ENCODE data around the gene PRAC2. TPM values are rescaled to one million over a fixed set of nuclear protein-coding genes. Genes with fewer than 3 reads are reported as not detected.

PRAC2 gene
- polyA plus RNA-seq, 1 of the 3 experiments (the other 2 are of a cell fraction), result not detected

DNA sequence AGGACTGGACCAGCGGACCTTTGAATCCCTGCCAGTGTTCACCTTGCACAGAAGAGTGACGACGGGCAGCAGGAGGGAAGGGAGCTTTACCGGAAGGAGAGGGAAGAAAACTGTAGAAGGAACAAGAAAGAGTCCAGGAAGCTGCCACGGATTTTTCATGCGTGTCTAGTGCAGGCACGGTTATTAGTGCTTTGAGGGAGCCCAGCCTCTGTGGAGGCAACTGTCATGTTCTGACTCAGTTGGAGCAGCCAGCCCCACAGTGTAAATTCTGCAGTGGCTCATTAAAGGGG is 12.0 kb downstream of the PRAC2 start:
- peaks cover 97% of the 10 kb centered on the region for H3K27me3 ChIP-seq (ENCODE audit: insufficient read depth)
- H3F3A ChIP-seq (replicated peaks; ENCODE audit: insufficient read depth), result no peaks in the 10 kb centered on the region
- H3K27ac ChIP-seq (ENCODE audit: low read depth in 2 of 2, low read length in 1 of 2), result no peak overlapping the region
- 19% methylated on average over 7 of the region's 7 CpGs for WGBS (ENCODE audit: low lambda C conversion rate)
- H3K79me2 ChIP-seq (ENCODE audit: insufficient read depth), result no peaks in the 10 kb centered on the region
- no peaks in the 10 kb centered on the region for H4K20me1 ChIP-seq (ENCODE audit: insufficient read depth)
- no peaks in the 10 kb centered on the region for H3K9me3 ChIP-seq
- H3K9me2 ChIP-seq, result no peaks in the 10 kb centered on the region
- TF ChIP-seq SIN3A (IDR thresholded peaks at IDR 0.05; ENCODE audit: borderline replicate concordance, low read depth, low read length) (no peak), MEF2A (IDR thresholded peaks at IDR 0.05; ENCODE audit: borderline replicate concordance, low read depth) (no peak), TCF12 (IDR thresholded peaks at IDR 0.05) (no peak), FOXM1 (IDR thresholded peaks at IDR 0.05; ENCODE audit: low read depth) (no peak), TAF1 (IDR thresholded peaks at IDR 0.05; ENCODE audit: borderline replicate concordance, low read depth, low read length) (no peak), USF2 (IDR thresholded peaks at IDR 0.05; ENCODE audit: borderline replicate concordance, low read depth, low read length) (no peak), GABPA (IDR thresholded peaks at IDR 0.05; ENCODE audit: low read depth) (no peak), RFX5 (IDR thresholded peaks at IDR 0.05; ENCODE audit: low read length) (no peak), SMC3 (IDR thresholded peaks at IDR 0.05; ENCODE audit: low read depth, low read length) (no peak), RCOR1 (IDR thresholded peaks at IDR 0.05; ENCODE audit: low read length) (no peak), TEAD4 (IDR thresholded peaks at IDR 0.05; ENCODE audit: borderline replicate concordance, insufficient read depth) (no peak), NRF1 (IDR thresholded peaks at IDR 0.05; ENCODE audit: low read depth, low read length) (no peak), FOXJ3 (CRISPR knock-in tag; IDR thresholded peaks at IDR 0.05) (no peak), JUND (IDR thresholded peaks at IDR 0.05) (no peak), GATA2 (CRISPR knock-in tag; IDR thresholded peaks at IDR 0.05) (no peak), CHD2 (IDR thresholded peaks at IDR 0.05; ENCODE audit: low read length, partially characterized antibody) (no peak), EZH2phosphoT487 (IDR thresholded peaks at IDR 0.05; ENCODE audit: borderline replicate concordance, low read depth) (no peak)
- TF ChIP-seq, protein P1, sequence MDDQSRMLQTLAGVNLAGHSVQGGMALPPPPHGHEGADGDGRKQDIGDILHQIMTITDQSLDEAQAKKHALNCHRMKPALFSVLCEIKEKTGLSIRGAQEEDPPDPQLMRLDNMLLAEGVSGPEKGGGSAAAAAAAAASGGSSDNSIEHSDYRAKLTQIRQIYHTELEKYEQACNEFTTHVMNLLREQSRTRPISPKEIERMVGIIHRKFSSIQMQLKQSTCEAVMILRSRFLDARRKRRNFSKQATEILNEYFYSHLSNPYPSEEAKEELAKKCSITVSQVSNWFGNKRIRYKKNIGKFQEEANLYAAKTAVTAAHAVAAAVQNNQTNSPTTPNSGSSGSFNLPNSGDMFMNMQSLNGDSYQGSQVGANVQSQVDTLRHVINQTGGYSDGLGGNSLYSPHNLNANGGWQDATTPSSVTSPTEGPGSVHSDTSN (IDR thresholded peaks at IDR 0.05), result no peak
- TF ChIP-seq, protein P2, sequence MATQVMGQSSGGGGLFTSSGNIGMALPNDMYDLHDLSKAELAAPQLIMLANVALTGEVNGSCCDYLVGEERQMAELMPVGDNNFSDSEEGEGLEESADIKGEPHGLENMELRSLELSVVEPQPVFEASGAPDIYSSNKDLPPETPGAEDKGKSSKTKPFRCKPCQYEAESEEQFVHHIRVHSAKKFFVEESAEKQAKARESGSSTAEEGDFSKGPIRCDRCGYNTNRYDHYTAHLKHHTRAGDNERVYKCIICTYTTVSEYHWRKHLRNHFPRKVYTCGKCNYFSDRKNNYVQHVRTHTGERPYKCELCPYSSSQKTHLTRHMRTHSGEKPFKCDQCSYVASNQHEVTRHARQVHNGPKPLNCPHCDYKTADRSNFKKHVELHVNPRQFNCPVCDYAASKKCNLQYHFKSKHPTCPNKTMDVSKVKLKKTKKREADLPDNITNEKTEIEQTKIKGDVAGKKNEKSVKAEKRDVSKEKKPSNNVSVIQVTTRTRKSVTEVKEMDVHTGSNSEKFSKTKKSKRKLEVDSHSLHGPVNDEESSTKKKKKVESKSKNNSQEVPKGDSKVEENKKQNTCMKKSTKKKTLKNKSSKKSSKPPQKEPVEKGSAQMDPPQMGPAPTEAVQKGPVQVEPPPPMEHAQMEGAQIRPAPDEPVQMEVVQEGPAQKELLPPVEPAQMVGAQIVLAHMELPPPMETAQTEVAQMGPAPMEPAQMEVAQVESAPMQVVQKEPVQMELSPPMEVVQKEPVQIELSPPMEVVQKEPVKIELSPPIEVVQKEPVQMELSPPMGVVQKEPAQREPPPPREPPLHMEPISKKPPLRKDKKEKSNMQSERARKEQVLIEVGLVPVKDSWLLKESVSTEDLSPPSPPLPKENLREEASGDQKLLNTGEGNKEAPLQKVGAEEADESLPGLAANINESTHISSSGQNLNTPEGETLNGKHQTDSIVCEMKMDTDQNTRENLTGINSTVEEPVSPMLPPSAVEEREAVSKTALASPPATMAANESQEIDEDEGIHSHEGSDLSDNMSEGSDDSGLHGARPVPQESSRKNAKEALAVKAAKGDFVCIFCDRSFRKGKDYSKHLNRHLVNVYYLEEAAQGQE (IDR thresholded peaks at IDR 0.05; ENCODE audit: low read depth, low read length), result no peak
- TF ChIP-seq, protein P3, sequence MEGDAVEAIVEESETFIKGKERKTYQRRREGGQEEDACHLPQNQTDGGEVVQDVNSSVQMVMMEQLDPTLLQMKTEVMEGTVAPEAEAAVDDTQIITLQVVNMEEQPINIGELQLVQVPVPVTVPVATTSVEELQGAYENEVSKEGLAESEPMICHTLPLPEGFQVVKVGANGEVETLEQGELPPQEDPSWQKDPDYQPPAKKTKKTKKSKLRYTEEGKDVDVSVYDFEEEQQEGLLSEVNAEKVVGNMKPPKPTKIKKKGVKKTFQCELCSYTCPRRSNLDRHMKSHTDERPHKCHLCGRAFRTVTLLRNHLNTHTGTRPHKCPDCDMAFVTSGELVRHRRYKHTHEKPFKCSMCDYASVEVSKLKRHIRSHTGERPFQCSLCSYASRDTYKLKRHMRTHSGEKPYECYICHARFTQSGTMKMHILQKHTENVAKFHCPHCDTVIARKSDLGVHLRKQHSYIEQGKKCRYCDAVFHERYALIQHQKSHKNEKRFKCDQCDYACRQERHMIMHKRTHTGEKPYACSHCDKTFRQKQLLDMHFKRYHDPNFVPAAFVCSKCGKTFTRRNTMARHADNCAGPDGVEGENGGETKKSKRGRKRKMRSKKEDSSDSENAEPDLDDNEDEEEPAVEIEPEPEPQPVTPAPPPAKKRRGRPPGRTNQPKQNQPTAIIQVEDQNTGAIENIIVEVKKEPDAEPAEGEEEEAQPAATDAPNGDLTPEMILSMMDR (IDR thresholded peaks at IDR 0.05), result no peak
- no peaks in the 10 kb centered on the region for H3K4me1 ChIP-seq (ENCODE audit: control insufficient read depth in 1 of 2, insufficient read depth in 2 of 2, low read depth in 1 of 2, low read length in 1 of 2)
- ChIA-PET POLR2A (no interaction called here), CTCF (interaction anchor here (1.4 to 2.9 kb wide), 7 partner anchors 10 to 301 kb away, joined by 4 to 38 read pairs (median 6); no protein-coding TSS in a partner anchor)
- H3K4me2 ChIP-seq, result no peak overlapping the region
- H3K4me3 ChIP-seq (ENCODE audit: low read depth in 2 of 2, low read length in 1 of 2), result no peak overlapping the region
- H3K9ac ChIP-seq, result no peak overlapping the region
- no peak for DNase-seq
- no peak overlapping the region for H2AFZ ChIP-seq (ENCODE audit: low read depth)
- H3K36me3 ChIP-seq (replicated peaks in 1 of 2; ENCODE audit: control insufficient read depth in 1 of 2, insufficient read depth in 2 of 2, low read length in 1 of 2), result no peaks in the 10 kb centered on the region
